ENCODE measurements around the gene THTPA. TPM values are rescaled to one million over a fixed set of nuclear protein-coding genes. Genes with fewer than 3 reads are reported as not detected.

THTPA gene
- total and polyA plus RNA-seq, 2 of the 13 experiments (the other 11 are each of a cell fraction or from before 2014, with no cell fraction given), result 7.4 to 8.7 TPM

DNA sequence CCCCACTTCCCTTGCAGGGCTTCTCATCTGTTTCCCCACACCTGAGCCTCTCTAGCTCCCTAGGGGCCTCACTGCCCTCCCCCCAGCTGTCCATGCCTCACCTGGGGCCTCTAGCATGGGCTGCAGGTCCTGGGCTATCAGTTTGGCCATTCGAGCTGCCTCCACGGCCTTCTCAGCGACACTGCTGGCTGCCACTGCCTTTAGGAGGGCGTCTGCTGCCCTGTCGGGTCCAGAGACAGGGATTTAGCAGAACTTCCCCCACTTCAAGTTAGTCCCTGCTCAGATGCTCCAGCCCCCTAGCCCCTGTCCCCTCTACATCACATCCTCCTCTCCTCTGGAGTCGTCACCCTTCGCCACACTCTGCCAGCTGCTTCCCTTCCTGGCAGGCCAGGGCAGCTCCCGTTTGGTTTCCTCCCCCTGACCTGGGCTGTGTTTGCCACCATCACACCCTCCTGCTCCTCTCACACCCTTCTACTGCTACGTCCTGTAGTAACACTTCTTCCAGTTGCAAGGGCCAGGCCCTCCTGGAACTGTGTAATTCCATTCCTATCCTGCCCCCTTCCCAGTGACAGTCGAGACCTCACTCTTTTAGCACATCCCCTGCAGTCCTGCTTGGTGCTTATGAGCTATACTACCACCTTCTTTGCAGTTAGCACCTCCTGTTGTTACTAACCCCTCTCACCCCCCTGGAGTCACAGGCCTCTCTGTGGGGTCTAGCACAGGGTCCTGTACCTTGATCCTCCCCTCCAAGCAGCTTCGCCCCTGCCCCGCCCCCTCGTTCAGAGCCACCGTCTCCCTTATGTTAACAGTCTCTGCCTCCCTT, 15.8 kb downstream of the THTPA start:
- H3K36me3 ChIP-seq (replicated peaks in 1 of 2; ENCODE audit: control insufficient read depth in 1 of 2, insufficient read depth in 2 of 2, low read length in 2 of 2), result no peaks in the 10 kb centered on the region
- H3K4me1 ChIP-seq (ENCODE audit: insufficient read depth, low read length), result peaks cover 53% of the 10 kb centered on the region
- ATAC-seq (peak; percentile 7), DNase-seq (ENCODE audit: low spot score) (no peak), FAIRE-seq (no peak)
- in situ Hi-C loops (cut with HindIII; ENCODE audit: extremely low pct_ligation_motif_present, low pct_unique_long_range_greater_than_20kb) (no loop called here), intact Hi-C loops (cut with micrococcal nuclease; ENCODE audit: unreplicated experiment) (no loop called here)
- peak overlapping the region; percentile 1 to 51 (median 5); a peak in 2 of 6 replicates for H3K4me3 ChIP-seq (replicated peaks in 1 of 3; ENCODE audit: insufficient read depth in 1 of 3, low read depth in 2 of 3, low read length in 3 of 3)
- ChIA-PET POLR2A (interaction anchor here (1.0 to 6.5 kb wide), 12 partner anchors 9 to 250 kb away, joined by 5 to 113 read pairs (median 10); partner anchors contain the start of genes DHRS2, PABPN1 and THTPA), CTCF (ENCODE audit: low intra/inter-chr PET ratio, low total read pairs) (no interaction called here)
- no TSS peak for BruUV-seq (replicated peaks)
- H3K79me2 ChIP-seq (ENCODE audit: insufficient read depth, low read length), result peaks cover 3% of the 10 kb centered on the region
- H2AFZ ChIP-seq (ENCODE audit: low read length), result peak overlapping the region; percentile 38
- WGBS (ENCODE audit: low lambda C conversion rate), result 13% methylated on average over 14 of the region's 14 CpGs
- H3K27ac ChIP-seq (ENCODE audit: extremely low read length, insufficient read depth, low read length), result no peak overlapping the region
- H3K9ac ChIP-seq (ENCODE audit: insufficient read depth, low read depth, low read length), result peak overlapping the region; percentile 27; the same call in 1 of the 2 replicates
- no peaks in the 10 kb centered on the region for H4K20me1 ChIP-seq (ENCODE audit: insufficient read depth, low read length)
- H3K4me2 ChIP-seq (ENCODE audit: low read depth, low read length), result peak overlapping the region; percentile 76
- no peaks in the 10 kb centered on the region for H3K9me3 ChIP-seq (ENCODE audit: low read length)
- H3K27me3 ChIP-seq (ENCODE audit: control insufficient read depth in 1 of 2, insufficient read depth in 2 of 2, low read length in 2 of 2), result peaks cover 2 to 8% of the 10 kb centered on the region in 2 experiments; a peak in 2 of 5 replicates
- TF ChIP-seq ZNF772 (CRISPR knock-in tag; IDR thresholded peaks at IDR 0.05) (peak; percentile 12; the same call in 1 of the 2 replicates), FOXC1 (CRISPR knock-in tag; IDR thresholded peaks at IDR 0.05; ENCODE audit: borderline replicate concordance) (0 out of 2 replicates have a peak, but pooled peaks have one; percentile 25), ZKSCAN8 (CRISPR knock-in tag; IDR thresholded peaks at IDR 0.05; ENCODE audit: borderline replicate concordance) (no peak), SALL1 (CRISPR knock-in tag; IDR thresholded peaks at IDR 0.05) (peak; percentile 29; the same call in 1 of the 2 replicates), ZFY (CRISPR knock-in tag; IDR thresholded peaks at IDR 0.05) (0 out of 2 replicates have a peak, but pooled peaks have one; percentile 15), ZNF256 (CRISPR knock-in tag; conservative IDR thresholded peaks at IDR 0.05) (no peak), ZNF207 (IDR thresholded peaks at IDR 0.05; ENCODE audit: borderline replicate concordance) (no peak), MIER2 (CRISPR knock-in tag; IDR thresholded peaks at IDR 0.05) (no peak), ZMAT3 (CRISPR knock-in tag; conservative IDR thresholded peaks at IDR 0.05) (no peak), JUND (CRISPR knock-in tag; IDR thresholded peaks at IDR 0.05) (0 out of 2 replicates have a peak, but pooled peaks have one; percentile 6), KLF6 (CRISPR knock-in tag; IDR thresholded peaks at IDR 0.05) (no peak), SAP130 (CRISPR knock-in tag; IDR thresholded peaks at IDR 0.05; ENCODE audit: low read depth) (no peak), ZNF451 (CRISPR knock-in tag; IDR thresholded peaks at IDR 0.05) (peak; percentile 80; the same call in 1 of the 2 replicates), NRL (CRISPR knock-in tag; IDR thresholded peaks at IDR 0.05; ENCODE audit: borderline replicate concordance) (peak; percentile 70), ZBTB1 (CRISPR knock-in tag; IDR thresholded peaks at IDR 0.05; ENCODE audit: borderline replicate concordance) (no peak)
- TF ChIP-seq, protein P1, sequence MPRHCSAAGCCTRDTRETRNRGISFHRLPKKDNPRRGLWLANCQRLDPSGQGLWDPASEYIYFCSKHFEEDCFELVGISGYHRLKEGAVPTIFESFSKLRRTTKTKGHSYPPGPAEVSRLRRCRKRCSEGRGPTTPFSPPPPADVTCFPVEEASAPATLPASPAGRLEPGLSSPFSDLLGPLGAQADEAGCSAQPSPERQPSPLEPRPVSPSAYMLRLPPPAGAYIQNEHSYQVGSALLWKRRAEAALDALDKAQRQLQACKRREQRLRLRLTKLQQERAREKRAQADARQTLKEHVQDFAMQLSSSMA (CRISPR knock-in tag; IDR thresholded peaks at IDR 0.05), result peak; percentile 47; the same call in 1 of the 2 replicates
- TF ChIP-seq, protein P2, sequence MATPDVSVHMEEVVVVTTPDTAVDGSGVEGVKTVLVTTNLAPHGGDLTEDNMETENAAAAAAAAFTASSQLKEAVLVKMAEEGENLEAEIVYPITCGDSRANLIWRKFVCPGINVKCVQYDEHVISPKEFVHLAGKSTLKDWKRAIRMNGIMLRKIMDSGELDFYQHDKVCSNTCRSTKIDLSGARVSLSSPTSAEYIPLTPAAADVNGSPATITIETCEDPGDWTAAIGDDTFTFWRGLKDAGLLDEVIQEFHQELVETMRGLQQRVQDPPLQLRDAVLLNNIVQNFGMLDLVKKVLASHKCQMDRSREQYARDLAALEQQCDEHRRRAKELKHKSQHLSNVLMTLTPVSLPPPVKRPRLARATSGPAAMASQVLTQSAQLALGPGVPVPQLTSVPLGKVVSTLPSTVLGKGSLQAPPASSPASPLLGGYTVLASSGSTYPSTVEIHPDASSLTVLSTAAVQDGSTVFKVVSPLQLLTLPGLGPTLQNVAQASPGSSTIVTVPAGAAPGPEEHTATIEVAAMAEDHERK (CRISPR knock-in tag; IDR thresholded peaks at IDR 0.05; ENCODE audit: low read depth), result no peak
- TF ChIP-seq, protein P3, sequence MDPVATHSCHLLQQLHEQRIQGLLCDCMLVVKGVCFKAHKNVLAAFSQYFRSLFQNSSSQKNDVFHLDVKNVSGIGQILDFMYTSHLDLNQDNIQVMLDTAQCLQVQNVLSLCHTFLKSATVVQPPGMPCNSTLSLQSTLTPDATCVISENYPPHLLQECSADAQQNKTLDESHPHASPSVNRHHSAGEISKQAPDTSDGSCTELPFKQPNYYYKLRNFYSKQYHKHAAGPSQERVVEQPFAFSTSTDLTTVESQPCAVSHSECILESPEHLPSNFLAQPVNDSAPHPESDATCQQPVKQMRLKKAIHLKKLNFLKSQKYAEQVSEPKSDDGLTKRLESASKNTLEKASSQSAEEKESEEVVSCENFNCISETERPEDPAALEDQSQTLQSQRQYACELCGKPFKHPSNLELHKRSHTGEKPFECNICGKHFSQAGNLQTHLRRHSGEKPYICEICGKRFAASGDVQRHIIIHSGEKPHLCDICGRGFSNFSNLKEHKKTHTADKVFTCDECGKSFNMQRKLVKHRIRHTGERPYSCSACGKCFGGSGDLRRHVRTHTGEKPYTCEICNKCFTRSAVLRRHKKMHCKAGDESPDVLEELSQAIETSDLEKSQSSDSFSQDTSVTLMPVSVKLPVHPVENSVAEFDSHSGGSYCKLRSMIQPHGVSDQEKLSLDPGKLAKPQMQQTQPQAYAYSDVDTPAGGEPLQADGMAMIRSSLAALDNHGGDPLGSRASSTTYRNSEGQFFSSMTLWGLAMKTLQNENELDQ (CRISPR knock-in tag; IDR thresholded peaks at IDR 0.05; ENCODE audit: borderline replicate concordance), result peak; percentile 33; the same call in 1 of the 2 replicates
- TF ChIP-seq, protein P4, sequence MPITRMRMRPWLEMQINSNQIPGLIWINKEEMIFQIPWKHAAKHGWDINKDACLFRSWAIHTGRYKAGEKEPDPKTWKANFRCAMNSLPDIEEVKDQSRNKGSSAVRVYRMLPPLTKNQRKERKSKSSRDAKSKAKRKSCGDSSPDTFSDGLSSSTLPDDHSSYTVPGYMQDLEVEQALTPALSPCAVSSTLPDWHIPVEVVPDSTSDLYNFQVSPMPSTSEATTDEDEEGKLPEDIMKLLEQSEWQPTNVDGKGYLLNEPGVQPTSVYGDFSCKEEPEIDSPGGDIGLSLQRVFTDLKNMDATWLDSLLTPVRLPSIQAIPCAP (CRISPR knock-in tag; IDR thresholded peaks at IDR 0.05; ENCODE audit: low read depth), result no peak

All from HepG2 (cell line).